ENCODE data around the gene GABRG3. TPM values are rescaled to one million over a fixed set of nuclear protein-coding genes. Genes with fewer than 3 reads are reported as not detected.
"Not testable (repeated sequence)": the region's sequence is repeated elsewhere in the genome, so short reads cannot be mapped to it uniquely, and the experiment has no call there.

The GABRG3 gene
- total and polyA plus RNA-seq, 10 of the 15 experiments (the other 5 are each of a cell fraction or from before 2014, with no cell fraction given) = 0.15 TPM; not detected in 9

DNA sequence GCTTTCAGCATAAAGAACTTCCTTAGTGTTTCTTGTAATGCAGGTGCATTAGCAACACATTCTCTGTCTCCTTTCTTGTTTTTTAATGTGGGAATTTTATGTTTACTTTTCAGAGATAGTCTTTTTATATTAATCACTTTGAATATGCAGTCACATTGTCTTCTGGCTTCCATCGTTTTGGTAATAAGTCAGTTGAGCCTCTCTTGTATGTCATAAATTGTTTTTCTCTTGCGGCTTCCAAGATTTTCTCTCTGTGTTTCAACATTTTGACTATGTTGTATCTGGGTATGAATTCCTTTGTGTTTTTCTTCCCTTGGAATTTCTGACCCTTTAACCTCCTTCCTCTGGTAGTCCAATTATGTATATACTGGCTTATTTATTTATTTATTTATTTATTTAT is 25.3 kb downstream of the GABRG3 start (continued):
- TF ChIP-seq, protein P1, sequence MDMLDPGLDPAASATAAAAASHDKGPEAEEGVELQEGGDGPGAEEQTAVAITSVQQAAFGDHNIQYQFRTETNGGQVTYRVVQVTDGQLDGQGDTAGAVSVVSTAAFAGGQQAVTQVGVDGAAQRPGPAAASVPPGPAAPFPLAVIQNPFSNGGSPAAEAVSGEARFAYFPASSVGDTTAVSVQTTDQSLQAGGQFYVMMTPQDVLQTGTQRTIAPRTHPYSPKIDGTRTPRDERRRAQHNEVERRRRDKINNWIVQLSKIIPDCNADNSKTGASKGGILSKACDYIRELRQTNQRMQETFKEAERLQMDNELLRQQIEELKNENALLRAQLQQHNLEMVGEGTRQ (IDR thresholded peaks at IDR 0.05; ENCODE audit: borderline replicate concordance, low read depth, low read length) = no peak
- TF ChIP-seq, protein P2, sequence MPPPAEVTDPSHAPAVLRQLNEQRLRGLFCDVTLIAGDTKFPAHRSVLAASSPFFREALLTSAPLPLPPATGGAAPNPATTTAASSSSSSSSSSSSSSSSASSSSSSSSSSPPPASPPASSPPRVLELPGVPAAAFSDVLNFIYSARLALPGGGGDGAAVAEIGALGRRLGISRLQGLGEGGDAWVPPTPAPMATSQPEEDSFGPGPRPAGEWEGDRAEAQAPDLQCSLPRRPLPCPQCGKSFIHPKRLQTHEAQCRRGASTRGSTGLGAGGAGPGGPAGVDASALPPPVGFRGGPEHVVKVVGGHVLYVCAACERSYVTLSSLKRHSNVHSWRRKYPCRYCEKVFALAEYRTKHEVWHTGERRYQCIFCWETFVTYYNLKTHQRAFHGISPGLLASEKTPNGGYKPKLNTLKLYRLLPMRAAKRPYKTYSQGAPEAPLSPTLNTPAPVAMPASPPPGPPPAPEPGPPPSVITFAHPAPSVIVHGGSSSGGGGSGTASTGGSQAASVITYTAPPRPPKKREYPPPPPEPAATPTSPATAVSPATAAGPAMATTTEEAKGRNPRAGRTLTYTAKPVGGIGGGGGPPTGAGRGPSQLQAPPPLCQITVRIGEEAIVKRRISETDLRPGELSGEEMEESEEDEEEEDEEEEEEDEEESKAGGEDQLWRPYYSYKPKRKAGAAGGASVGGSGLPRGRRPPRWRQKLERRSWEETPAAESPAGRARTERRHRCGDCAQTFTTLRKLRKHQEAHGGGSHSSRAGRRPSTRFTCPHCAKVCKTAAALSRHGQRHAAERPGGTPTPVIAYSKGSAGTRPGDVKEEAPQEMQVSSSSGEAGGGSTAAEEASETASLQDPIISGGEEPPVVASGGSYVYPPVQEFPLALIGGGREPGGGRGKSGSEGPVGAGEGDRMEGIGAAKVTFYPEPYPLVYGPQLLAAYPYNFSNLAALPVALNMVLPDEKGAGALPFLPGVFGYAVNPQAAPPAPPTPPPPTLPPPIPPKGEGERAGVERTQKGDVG (CRISPR knock-in tag; IDR thresholded peaks at IDR 0.05) = no peak
- no peak for TF ChIP-seq IKZF2 (IDR thresholded peaks at IDR 0.05)
- TF ChIP-seq KDM1A (IDR thresholded peaks at IDR 0.05; ENCODE audit: borderline replicate concordance) = no peak

DNA sequence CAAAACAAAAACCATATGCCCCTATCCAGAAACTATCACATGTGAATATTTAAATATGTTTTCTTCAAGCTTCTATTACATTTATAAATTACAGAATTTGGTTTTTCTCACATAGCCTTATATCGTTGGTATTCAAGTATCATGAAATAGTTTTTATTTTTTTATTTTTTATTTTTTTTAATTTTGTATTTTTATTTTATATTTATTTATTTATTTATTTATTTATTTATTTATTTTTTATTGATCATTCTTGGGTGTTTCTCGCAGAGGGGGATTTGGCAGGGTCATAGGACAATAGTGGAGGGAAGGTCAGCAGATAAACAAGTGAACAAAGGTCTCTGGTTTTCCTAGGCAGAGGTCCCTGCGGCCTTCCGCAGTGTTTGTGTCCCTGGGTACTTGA is 32.0 kb downstream of the GABRG3 start:
- H3K4me2 ChIP-seq (ENCODE audit: control insufficient read depth, insufficient read depth); BruUV-seq (replicated peaks); CTCF ChIA-PET; H3K4me1 ChIP-seq (ENCODE audit: control insufficient read depth, insufficient read depth, low read length); H2AFZ ChIP-seq (ENCODE audit: control insufficient read depth, low read depth, low read length); H3K9me3 ChIP-seq (replicated peaks; ENCODE audit: control insufficient read depth, insufficient read depth, low read length); POLR2A ChIA-PET; H3K4me3 ChIP-seq; intact Hi-C loops (cut with micrococcal nuclease; ENCODE audit: unreplicated experiment); H3K79me2 ChIP-seq (ENCODE audit: control insufficient read depth, insufficient read depth, low read length); FAIRE-seq; H3K9ac ChIP-seq (ENCODE audit: control insufficient read depth, insufficient read depth, low read length); ATAC-seq; H4K20me1 ChIP-seq (ENCODE audit: control insufficient read depth, insufficient read depth); DNase-seq (ENCODE audit: low read depth, low spot score); SMC1A ChIA-PET (ENCODE audit: uncharacterized antibody, unreplicated experiment); H3K27ac ChIP-seq (ENCODE audit: control insufficient read depth, insufficient read depth); in situ Hi-C loops (cut with MboI); H3K27me3 ChIP-seq (replicated peaks in 1 of 2; ENCODE audit: control insufficient read depth in 2 of 2, insufficient read depth in 2 of 2, low read length in 1 of 2); H3K36me3 ChIP-seq (ENCODE audit: control insufficient read depth in 2 of 2, insufficient read depth in 2 of 2, low read length in 1 of 2); RAD21 ChIA-PET (ENCODE audit: unreplicated experiment): not testable (repeated sequence)
- 24% methylated on average over 2 of the region's 4 CpGs for WGBS (ENCODE audit: insufficient coverage, insufficient replicate concordance, low lambda C conversion rate, missing lambda C conversion rate)

DNA sequence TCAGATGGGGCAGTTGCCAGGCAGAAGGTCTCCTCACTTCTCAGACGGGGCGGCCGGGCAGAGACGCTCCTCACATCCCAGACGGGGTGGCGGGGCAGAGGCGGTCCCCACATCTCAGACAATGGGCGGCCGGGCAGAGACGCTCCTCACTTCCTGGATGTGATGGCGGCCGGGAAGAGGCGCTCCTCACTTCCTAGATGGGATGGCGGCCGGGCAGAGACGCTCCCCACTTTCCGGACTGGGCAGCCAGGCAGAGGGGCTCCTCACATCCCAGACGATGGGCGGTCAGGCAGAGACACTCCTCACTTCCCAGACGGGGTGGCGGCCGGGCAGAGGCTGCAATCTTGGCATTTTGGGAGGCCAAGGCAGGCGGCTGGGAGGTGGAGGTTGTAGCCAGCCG is 33.2 kb downstream of the GABRG3 start:
- H3K36me3 ChIP-seq (ENCODE audit: control insufficient read depth in 2 of 2, insufficient read depth in 2 of 2, low read length in 1 of 2); DNase-seq (ENCODE audit: low read depth, low spot score); CTCF ChIA-PET; SMC1A ChIA-PET (ENCODE audit: uncharacterized antibody, unreplicated experiment); BruUV-seq (replicated peaks); H3K4me3 ChIP-seq; H3K27me3 ChIP-seq (replicated peaks in 1 of 2; ENCODE audit: control insufficient read depth in 2 of 2, insufficient read depth in 2 of 2, low read length in 1 of 2); H4K20me1 ChIP-seq (ENCODE audit: control insufficient read depth, insufficient read depth); H3K9ac ChIP-seq (ENCODE audit: control insufficient read depth, insufficient read depth, low read length); intact Hi-C loops (cut with micrococcal nuclease; ENCODE audit: unreplicated experiment); H3K4me1 ChIP-seq (ENCODE audit: control insufficient read depth, insufficient read depth, low read length); H2AFZ ChIP-seq (ENCODE audit: control insufficient read depth, low read depth, low read length); H3K4me2 ChIP-seq (ENCODE audit: control insufficient read depth, insufficient read depth); FAIRE-seq; H3K27ac ChIP-seq (ENCODE audit: control insufficient read depth, insufficient read depth); H3K79me2 ChIP-seq (ENCODE audit: control insufficient read depth, insufficient read depth, low read length); RAD21 ChIA-PET (ENCODE audit: unreplicated experiment); H3K9me3 ChIP-seq (replicated peaks; ENCODE audit: control insufficient read depth, insufficient read depth, low read length); in situ Hi-C loops (cut with MboI); POLR2A ChIA-PET; ATAC-seq: not testable (repeated sequence)
- 70% methylated on average over 18 of the region's 24 CpGs for WGBS (ENCODE audit: insufficient coverage, insufficient replicate concordance, low lambda C conversion rate, missing lambda C conversion rate)
